Measurements from ENCODE around the gene CACNA1A.

Gene CACNA1A

GRCh38 chr19:13376537-13376936 lies 129.7 kb downstream of the CACNA1A start:
- Histone ChIP-seq H3K27me3 (replicated peaks; ENCODE audit: insufficient read depth, low read length) (peaks cover 40% of the 10 kb centered on the region), H3K4me2 (ENCODE audit: low read depth, low read length) (no peak overlapping the region), H3K9ac (ENCODE audit: low read length) (no peak overlapping the region), H3K4me1 (ENCODE audit: low read length) (no peaks in the 10 kb centered on the region), H3F3A (ENCODE audit: insufficient read depth, low read length) (no peaks in the 10 kb centered on the region), H3K27ac (ENCODE audit: low read length) (no peak overlapping the region), H3K36me3 (replicated peaks; ENCODE audit: insufficient read depth, low read length) (no peaks in the 10 kb centered on the region), H3K4me3 (ENCODE audit: low read length) (no peak overlapping the region), H3K9me3 (replicated peaks; ENCODE audit: insufficient read depth, low read length) (no peaks in the 10 kb centered on the region), H3K9me2 (replicated peaks; ENCODE audit: insufficient read depth, low read length) (no peaks in the 10 kb centered on the region), H2AFZ (ENCODE audit: low read length) (no peak overlapping the region), H3K79me2 (ENCODE audit: low read length) (no peaks in the 10 kb centered on the region), H4K20me1 (ENCODE audit: insufficient read depth, low read length) (no peaks in the 10 kb centered on the region)
- no peak for DNase-seq
- TF ChIP-seq EZH2 (optimal IDR thresholded peaks at IDR 0.05; ENCODE audit: low read depth, low read length), result no peak
- TF ChIP-seq EZH2phosphoT487 (IDR thresholded peaks at IDR 0.05; ENCODE audit: low read length), result no peak
- TF ChIP-seq, protein P1, sequence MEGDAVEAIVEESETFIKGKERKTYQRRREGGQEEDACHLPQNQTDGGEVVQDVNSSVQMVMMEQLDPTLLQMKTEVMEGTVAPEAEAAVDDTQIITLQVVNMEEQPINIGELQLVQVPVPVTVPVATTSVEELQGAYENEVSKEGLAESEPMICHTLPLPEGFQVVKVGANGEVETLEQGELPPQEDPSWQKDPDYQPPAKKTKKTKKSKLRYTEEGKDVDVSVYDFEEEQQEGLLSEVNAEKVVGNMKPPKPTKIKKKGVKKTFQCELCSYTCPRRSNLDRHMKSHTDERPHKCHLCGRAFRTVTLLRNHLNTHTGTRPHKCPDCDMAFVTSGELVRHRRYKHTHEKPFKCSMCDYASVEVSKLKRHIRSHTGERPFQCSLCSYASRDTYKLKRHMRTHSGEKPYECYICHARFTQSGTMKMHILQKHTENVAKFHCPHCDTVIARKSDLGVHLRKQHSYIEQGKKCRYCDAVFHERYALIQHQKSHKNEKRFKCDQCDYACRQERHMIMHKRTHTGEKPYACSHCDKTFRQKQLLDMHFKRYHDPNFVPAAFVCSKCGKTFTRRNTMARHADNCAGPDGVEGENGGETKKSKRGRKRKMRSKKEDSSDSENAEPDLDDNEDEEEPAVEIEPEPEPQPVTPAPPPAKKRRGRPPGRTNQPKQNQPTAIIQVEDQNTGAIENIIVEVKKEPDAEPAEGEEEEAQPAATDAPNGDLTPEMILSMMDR (IDR thresholded peaks at IDR 0.05; ENCODE audit: low read length), result no peak

- Histone ChIP-seq H3K79me2 (ENCODE audit: low read length) (no peaks in the 10 kb centered on the region), H4K20me1 (ENCODE audit: insufficient read depth, low read length) (no peaks in the 10 kb centered on the region), H3K4me1 (ENCODE audit: low read length) (no peaks in the 10 kb centered on the region), H3K36me3 (replicated peaks; ENCODE audit: insufficient read depth, low read length) (no peaks in the 10 kb centered on the region), H3F3A (ENCODE audit: insufficient read depth, low read length) (no peaks in the 10 kb centered on the region), H3K9ac (ENCODE audit: low read length) (no peak overlapping the region), H3K9me2 (replicated peaks; ENCODE audit: insufficient read depth, low read length) (no peaks in the 10 kb centered on the region), H3K27me3 (replicated peaks; ENCODE audit: insufficient read depth, low read length) (peaks cover 53% of the 10 kb centered on the region), H2AFZ (ENCODE audit: low read length) (no peak overlapping the region), H3K9me3 (replicated peaks; ENCODE audit: insufficient read depth, low read length) (no peaks in the 10 kb centered on the region), H3K4me2 (ENCODE audit: low read depth, low read length) (no peak overlapping the region), H3K27ac (ENCODE audit: low read length) (no peak overlapping the region), H3K4me3 (ENCODE audit: low read length) (no peak overlapping the region)
- no peak for TF ChIP-seq EZH2 (optimal IDR thresholded peaks at IDR 0.05; ENCODE audit: low read depth, low read length)
- TF ChIP-seq EZH2phosphoT487 (IDR thresholded peaks at IDR 0.05; ENCODE audit: low read length), result no peak
- TF ChIP-seq, protein P1 (IDR thresholded peaks at IDR 0.05; ENCODE audit: low read length), result no peak
- no peak for DNase-seq
Observed at GRCh38 chr19:13373599-13373998, 132.7 kb downstream of the CACNA1A start.

- Histone ChIP-seq H3K9me3 (replicated peaks; ENCODE audit: insufficient read depth, low read length) (no peaks in the 10 kb centered on the region), H3F3A (ENCODE audit: insufficient read depth, low read length) (no peaks in the 10 kb centered on the region), H3K9ac (ENCODE audit: low read length) (no peak overlapping the region), H3K27me3 (replicated peaks; ENCODE audit: insufficient read depth, low read length) (peaks cover 70% of the 10 kb centered on the region), H3K4me1 (ENCODE audit: low read length) (no peaks in the 10 kb centered on the region), H3K27ac (ENCODE audit: low read length) (no peak overlapping the region), H3K9me2 (replicated peaks; ENCODE audit: insufficient read depth, low read length) (no peaks in the 10 kb centered on the region), H3K79me2 (ENCODE audit: low read length) (no peaks in the 10 kb centered on the region), H3K4me3 (ENCODE audit: low read length) (no peak overlapping the region), H3K36me3 (replicated peaks; ENCODE audit: insufficient read depth, low read length) (no peaks in the 10 kb centered on the region), H2AFZ (ENCODE audit: low read length) (no peak overlapping the region), H4K20me1 (ENCODE audit: insufficient read depth, low read length) (no peaks in the 10 kb centered on the region), H3K4me2 (ENCODE audit: low read depth, low read length) (no peak overlapping the region)
- DNase-seq, result no peak
- TF ChIP-seq, protein P1 (IDR thresholded peaks at IDR 0.05; ENCODE audit: low read length), result no peak
- TF ChIP-seq EZH2phosphoT487 (IDR thresholded peaks at IDR 0.05; ENCODE audit: low read length) (no peak), EZH2 (optimal IDR thresholded peaks at IDR 0.05; ENCODE audit: low read depth, low read length) (no peak)
Observed at GRCh38 chr19:13370948-13371347, 135.3 kb downstream of the CACNA1A start.

Data from MM.1S (cell line).